HL-60 (cell line): ENCODE measurements around the gene PPP1R12B.

Source experiments
- CTCF ChIP-seq: IDR thresholded peaks from one replicate; pipeline ENCODE4 v1.5.1; 2011; ENCODE audit warnings: low read length, control low read depth, inconsistent platforms; ENCODE audit not compliant: insufficient read depth
- REST ChIP-seq: IDR thresholded peaks from 2 replicates; pipeline ENCODE4 v1.6.1; 2012; ENCODE audit warnings: low read depth; ENCODE audit not compliant: insufficient replicate concordance

GRCh38 chr1:202551683-202552082 lies 203.2 kb downstream of the PPP1R12B start:
- TF ChIP-seq CTCF (no peak), REST (no peak)
